MCF 10A (cell line): Measurements from ENCODE around the gene RABGAP1L. TPM values are rescaled to one million over a fixed set of nuclear protein-coding genes. Genes with fewer than 3 reads are reported as not detected.
A peak's percentile ranks its signal among the peaks of the same experiment; 100 is the strongest.

Experiments
- BruUV-seq: library from RNA; stranded (reverse); fragments of 400-500 nt; replicated peaks from 2 replicates; lab custom pipeline; 2021; lab: Mats Ljungman, UMichigan
- CTCF ChIA-PET: fragments of 300-600 bp; sonication (Branson Sonifier 250); formaldehyde crosslinking; extraction: SDS; loops from one replicate; lab custom pipeline; 2021; ENCODE audit warnings: antibody characterized with exemption, inconsistent platforms; lab: Yijun Ruan, JAX
- POLR2A ChIA-PET: fragments of 300-600, 350-650 bp; sonication (Branson Sonifier 250); formaldehyde crosslinking; extraction: SDS; loops from one replicate; lab custom pipeline; 2020; ENCODE audit warnings: antibody characterized with exemption, inconsistent platforms; lab: Yijun Ruan, JAX
- DNase-seq: peaks from one replicate; pipeline ENCODE4 v3.0.0-alpha.2; 2018; ENCODE audit not compliant: unreplicated experiment
- H3K27ac Mint-ChIP-seq: one replicate; pipeline ENCODE4 v1.8.0; 2022; ENCODE audit warnings: mild to moderate bottlenecking, low read depth, mixed read lengths; ENCODE audit not compliant: unreplicated experiment
- H3K27me3 Mint-ChIP-seq: one replicate; pipeline ENCODE4 v1.8.0; 2022; ENCODE audit warnings: mixed read lengths; ENCODE audit not compliant: insufficient read depth, unreplicated experiment
- H3K36me3 Mint-ChIP-seq: one replicate; pipeline ENCODE4 v1.8.0; 2022; ENCODE audit warnings: mild to moderate bottlenecking, moderate library complexity, mixed read lengths; ENCODE audit not compliant: insufficient read depth, unreplicated experiment
- H3K4me1 Mint-ChIP-seq: one replicate; pipeline ENCODE4 v1.8.0; 2022; ENCODE audit warnings: mixed read lengths; ENCODE audit not compliant: insufficient read depth, unreplicated experiment
- H3K4me3 Mint-ChIP-seq: one replicate; pipeline ENCODE4 v1.8.0; 2022; ENCODE audit warnings: mild to moderate bottlenecking, moderate library complexity, mixed read lengths; ENCODE audit not compliant: unreplicated experiment
- H3K9me3 Mint-ChIP-seq: one replicate; pipeline ENCODE4 v1.8.0; 2022; ENCODE audit warnings: mixed read lengths; ENCODE audit not compliant: unreplicated experiment
- intact Hi-C: fragments of 100-400 bp; cut with micrococcal nuclease; formaldehyde crosslinking; loops from 2 replicates; pipeline ENCODE4 v1.14.1; 2022
- total RNA-seq: library from RNA; stranded (reverse); gene quantifications from 2 replicates; pipeline ENCODE4 v1.2.3, GENCODE V29; 2022
- TF ChIP-seq, protein P1 (sequence below): fragments of 200-600 bp; IDR thresholded peaks from one replicate; pipeline ENCODE4 v1.8.0; 2022; ENCODE audit warnings: antibody characterized with exemption, mild to moderate bottlenecking; ENCODE audit not compliant: unreplicated experiment

Gene RABGAP1L
- total RNA-seq, 1 experiment from 2014 or later, result 18.2 TPM

DNA sequence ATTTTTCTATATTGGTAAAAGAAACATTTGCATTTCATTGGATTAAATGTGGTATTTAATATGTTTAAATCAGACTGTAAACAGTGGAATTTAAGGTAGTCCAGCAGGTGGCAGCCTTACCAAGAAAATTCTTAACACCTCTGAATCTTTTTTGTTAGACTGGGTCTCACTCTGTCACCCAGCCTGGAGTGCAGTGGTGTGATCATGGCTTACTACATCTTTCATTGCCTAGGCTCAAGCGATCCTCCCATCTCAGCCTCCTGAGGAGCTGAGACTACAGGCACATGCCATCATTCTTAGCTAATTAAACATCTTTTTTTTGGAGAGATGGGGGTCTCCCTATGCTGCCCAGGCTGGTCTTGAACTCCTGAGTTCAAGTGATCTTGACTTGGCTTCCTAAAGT, 98.8 kb downstream of the RABGAP1L start:
- Mint-ChIP-seq H3K4me3 (no peak overlapping the region), H3K27me3 (no peaks in the 10 kb centered on the region), H3K36me3 (no peaks in the 10 kb centered on the region), H3K27ac (no peak overlapping the region), H3K4me1 (no peaks in the 10 kb centered on the region), H3K9me3 (no peaks in the 10 kb centered on the region)
- BruUV-seq, result no TSS peak
- ChIA-PET CTCF (interaction anchor here (0.6 to 3.2 kb wide), 32 partner anchors 8 to 741 kb away, joined by 3 to 79 read pairs (median 4); partner anchors contain the start of gene CACYBP), POLR2A (no interaction called here)
- intact Hi-C loops, result loop anchor here (1.0 to 5.0 kb wide), 4 partner anchors 164 to 1511 kb away; no protein-coding TSS in a partner anchor
- TF ChIP-seq, protein P1, sequence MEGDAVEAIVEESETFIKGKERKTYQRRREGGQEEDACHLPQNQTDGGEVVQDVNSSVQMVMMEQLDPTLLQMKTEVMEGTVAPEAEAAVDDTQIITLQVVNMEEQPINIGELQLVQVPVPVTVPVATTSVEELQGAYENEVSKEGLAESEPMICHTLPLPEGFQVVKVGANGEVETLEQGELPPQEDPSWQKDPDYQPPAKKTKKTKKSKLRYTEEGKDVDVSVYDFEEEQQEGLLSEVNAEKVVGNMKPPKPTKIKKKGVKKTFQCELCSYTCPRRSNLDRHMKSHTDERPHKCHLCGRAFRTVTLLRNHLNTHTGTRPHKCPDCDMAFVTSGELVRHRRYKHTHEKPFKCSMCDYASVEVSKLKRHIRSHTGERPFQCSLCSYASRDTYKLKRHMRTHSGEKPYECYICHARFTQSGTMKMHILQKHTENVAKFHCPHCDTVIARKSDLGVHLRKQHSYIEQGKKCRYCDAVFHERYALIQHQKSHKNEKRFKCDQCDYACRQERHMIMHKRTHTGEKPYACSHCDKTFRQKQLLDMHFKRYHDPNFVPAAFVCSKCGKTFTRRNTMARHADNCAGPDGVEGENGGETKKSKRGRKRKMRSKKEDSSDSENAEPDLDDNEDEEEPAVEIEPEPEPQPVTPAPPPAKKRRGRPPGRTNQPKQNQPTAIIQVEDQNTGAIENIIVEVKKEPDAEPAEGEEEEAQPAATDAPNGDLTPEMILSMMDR, result peak; percentile 82
- peak; percentile 78 for DNase-seq

DNA sequence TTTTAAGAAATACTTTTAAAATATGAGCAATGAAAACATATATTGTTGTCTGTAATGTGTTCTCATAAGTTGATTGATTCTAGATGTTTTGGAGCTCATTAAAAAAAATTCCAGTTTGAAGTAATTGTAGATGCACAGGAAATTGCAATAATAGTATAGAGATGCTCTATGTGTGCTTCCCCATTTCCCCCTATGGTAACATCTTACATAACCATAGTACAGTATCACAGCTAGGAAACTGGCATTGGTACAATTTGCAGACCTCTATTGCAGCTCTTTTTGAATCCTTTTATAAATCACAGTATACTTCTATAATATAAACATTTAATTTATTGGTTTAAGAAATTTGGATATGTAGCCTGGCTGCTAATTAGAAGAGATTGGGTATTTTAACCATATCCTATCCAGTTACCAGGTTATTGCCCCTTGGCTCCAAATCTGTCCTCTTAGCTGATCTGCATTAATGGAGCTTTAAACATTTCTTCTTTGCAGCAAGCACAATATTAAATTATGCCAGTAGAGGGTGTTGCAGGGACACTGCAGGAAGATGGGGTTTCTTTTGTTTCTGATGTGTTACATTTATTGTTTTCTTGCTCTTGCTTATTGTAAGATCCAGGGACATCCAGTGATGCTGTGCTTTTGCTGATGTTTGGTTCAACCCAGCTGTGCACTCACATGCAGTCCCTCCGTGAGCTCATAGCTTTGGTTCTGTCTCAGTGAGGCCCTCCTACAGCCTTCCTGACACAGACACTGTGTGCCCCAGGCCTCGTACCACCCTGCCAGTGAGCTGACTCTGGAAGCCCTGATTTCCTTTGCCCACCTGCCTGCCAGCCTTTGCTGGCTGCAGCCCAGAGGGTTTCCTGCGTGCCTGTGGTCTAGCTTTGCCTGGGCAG, 103.3 kb downstream of the RABGAP1L start:
- intact Hi-C loops, result loop anchor here (1.0 to 10.0 kb wide), 4 partner anchors 202 to 735 kb away; partner anchors contain the start of gene CACYBP
- H3K4me1 Mint-ChIP-seq, result no peaks in the 10 kb centered on the region
- peak; percentile 59 for DNase-seq
- H3K27ac Mint-ChIP-seq, result no peak overlapping the region
- H3K36me3 Mint-ChIP-seq, result no peaks in the 10 kb centered on the region
- TF ChIP-seq, protein P1, result peak; percentile 90
- no peaks in the 10 kb centered on the region for H3K27me3 Mint-ChIP-seq
- H3K4me3 Mint-ChIP-seq, result no peak overlapping the region
- CTCF ChIA-PET, result interaction anchor here (0.5 to 2.7 kb wide), 132 partner anchors 10 to 1630 kb away, joined by 3 to 191 read pairs (median 4); partner anchors contain the start of gene RC3H1
- BruUV-seq, result no TSS peak
- POLR2A ChIA-PET, result interaction anchor here (0.6 to 1.5 kb wide), 7 partner anchors 9 to 485 kb away, joined by 3 to 7 read pairs (median 3); no protein-coding TSS in a partner anchor
- no peaks in the 10 kb centered on the region for H3K9me3 Mint-ChIP-seq

DNA sequence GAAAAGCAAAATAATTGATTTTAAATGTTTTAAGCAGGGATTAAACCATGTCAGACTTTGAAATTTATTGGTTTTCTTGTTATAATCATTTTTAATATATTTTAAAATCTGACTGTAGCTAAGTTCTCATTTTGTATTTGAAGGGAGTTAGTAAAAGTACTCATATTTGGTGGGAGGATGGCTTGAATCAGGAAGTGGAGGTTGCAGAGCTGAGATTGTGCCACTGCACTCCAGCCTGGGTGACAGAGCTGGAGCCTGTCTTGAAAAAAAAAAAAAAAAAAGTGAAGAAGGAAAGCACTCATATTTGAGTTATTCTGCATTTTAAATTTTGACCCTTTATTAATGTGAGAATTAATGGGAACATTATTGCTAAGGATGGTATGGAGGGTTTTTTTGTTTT, 106.0 kb downstream of the RABGAP1L start:
- Mint-ChIP-seq H3K27me3 (no peaks in the 10 kb centered on the region), H3K27ac (no peak overlapping the region), H3K36me3 (no peaks in the 10 kb centered on the region), H3K4me3 (no peak overlapping the region), H3K4me1 (no peaks in the 10 kb centered on the region), H3K9me3 (no peaks in the 10 kb centered on the region)
- intact Hi-C loops, result loop anchor here (10.0 kb wide), 1 partner anchor 200 kb away; no protein-coding TSS in a partner anchor
- CTCF ChIA-PET, result interaction anchor here (0.6 to 2.3 kb wide), 9 partner anchors 20 to 593 kb away, joined by 3 to 17 read pairs (median 4); no protein-coding TSS in a partner anchor
- no peak for DNase-seq
- no TSS peak for BruUV-seq
- TF ChIP-seq, protein P1, result no peak
- POLR2A ChIA-PET, result no interaction called here

DNA sequence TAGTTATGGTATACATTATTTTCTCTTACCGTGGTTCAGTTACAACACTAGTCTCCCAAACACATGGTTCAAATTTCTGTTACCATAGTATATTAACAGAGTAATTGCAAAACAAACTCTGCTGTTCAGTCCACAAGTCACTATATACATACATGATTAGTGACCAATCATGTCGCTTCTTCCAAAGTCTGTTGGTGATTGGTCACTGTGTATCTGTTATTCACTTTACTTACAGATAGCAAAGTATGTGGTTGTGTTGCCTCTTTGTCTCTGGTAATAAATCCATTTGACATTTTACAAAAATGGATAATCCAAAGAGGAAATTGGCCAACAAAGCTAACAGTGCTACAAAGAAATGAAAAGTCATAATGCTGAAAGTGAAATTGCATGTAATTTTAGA, 107.2 kb downstream of the RABGAP1L start:
- TF ChIP-seq, protein P1, result no peak
- Mint-ChIP-seq H3K4me3 (no peak overlapping the region), H3K4me1 (no peaks in the 10 kb centered on the region), H3K36me3 (no peaks in the 10 kb centered on the region), H3K27me3 (no peaks in the 10 kb centered on the region), H3K9me3 (no peaks in the 10 kb centered on the region), H3K27ac (no peak overlapping the region)
- intact Hi-C loops, result loop anchor here (10.0 kb wide), 1 partner anchor 198 kb away; no protein-coding TSS in a partner anchor
- BruUV-seq, result no TSS peak
- ChIA-PET CTCF (interaction anchor here (0.6 to 2.3 kb wide), 4 partner anchors 334 to 482 kb away, joined by 3 to 17 read pairs (median 9); no protein-coding TSS in a partner anchor), POLR2A (interaction anchor here (1.0 kb wide), 1 partner anchor 435 kb away, joined by 3 read pairs; no protein-coding TSS in a partner anchor)
- DNase-seq, result no peak
